Rectal smooth muscle tissue (tissue), 1 donor: ENCODE results near the gene POPDC2.
"Not testable (repeated sequence)": the region's sequence is repeated elsewhere in the genome, so short reads cannot be mapped to it uniquely, and the experiment has no call there.

Experiments used
- H3K27ac ChIP-seq: one replicate; pipeline ENCODE4 v1.7.0; 2013; ENCODE audit warnings: low read depth, low read length, inconsistent platforms
- H3K27me3 ChIP-seq: one replicate; pipeline ENCODE4 v1.7.0; 2013; ENCODE audit warnings: low read length; ENCODE audit not compliant: control insufficient read depth, insufficient read depth
- H3K36me3 ChIP-seq: one replicate; pipeline ENCODE4 v1.7.0; 2013; ENCODE audit warnings: low read length; ENCODE audit not compliant: control insufficient read depth, insufficient read depth
- H3K4me1 ChIP-seq: one replicate; pipeline ENCODE4 v1.7.0; 2013; ENCODE audit warnings: low read length; ENCODE audit not compliant: control insufficient read depth, insufficient read depth
- H3K4me3 ChIP-seq: one replicate; pipeline ENCODE4 v1.7.0; 2013; ENCODE audit warnings: low read length
- H3K9ac ChIP-seq: one replicate; pipeline ENCODE4 v1.7.0; 2013; ENCODE audit warnings: low read length

POPDC2 gene

GRCh38 chr3:119679874-119680273 is 19.5 kb upstream of the POPDC2 start:
- H3K27me3 ChIP-seq: no peaks in the 10 kb centered on the region
- H3K27ac ChIP-seq: no peak overlapping the region
- no peaks in the 10 kb centered on the region for H3K36me3 ChIP-seq
- H3K9ac ChIP-seq: no peak overlapping the region
- peaks cover 10% of the 10 kb centered on the region for H3K4me1 ChIP-seq
- H3K4me3 ChIP-seq: no peak overlapping the region

GRCh38 chr3:119678209-119678608 is 17.8 kb upstream of the POPDC2 start:
- H3K27ac ChIP-seq, H3K36me3 ChIP-seq, H3K27me3 ChIP-seq, H3K4me3 ChIP-seq, H3K9ac ChIP-seq: not testable (repeated sequence)
- H3K4me1 ChIP-seq: peaks cover 10% of the 10 kb centered on the region

- peak overlapping the region; percentile 92 for H3K27ac ChIP-seq
- H3K27me3 ChIP-seq: no peaks in the 10 kb centered on the region
- peaks cover 8% of the 10 kb centered on the region for H3K36me3 ChIP-seq
- H3K4me1 ChIP-seq: peaks cover 10% of the 10 kb centered on the region
- peak overlapping the region; percentile 22 for H3K9ac ChIP-seq
- peak overlapping the region; percentile 80 for H3K4me3 ChIP-seq
These were observed 17.2 kb upstream of the POPDC2 start for GRCh38 chr3:119677641-119677934.

- H3K27me3 ChIP-seq: no peaks in the 10 kb centered on the region
- H3K4me1 ChIP-seq: peaks cover 10% of the 10 kb centered on the region
- peak within 1 kb of the TSS; percentile 92 for H3K27ac ChIP-seq
- H3K9ac ChIP-seq: peak within 1 kb of the TSS; percentile 62
- H3K36me3 ChIP-seq: peaks cover 11% of the 10 kb centered on the region
- peak within 1 kb of the TSS; percentile 80 for H3K4me3 ChIP-seq
These were observed 16.6 kb upstream of the POPDC2 start, which contains the start of gene COX17 for GRCh38 chr3:119676771-119677640. Gene COX17 (minus strand): TSS chr3:119677406. CDS start chr3:119677310, 96 bp downstream.

GRCh38 chr3:119676020-119676419 is 15.6 kb upstream of the POPDC2 start:
- Histone ChIP-seq H3K27me3 (no peaks in the 10 kb centered on the region), H3K36me3 (peaks cover 12% of the 10 kb centered on the region), H3K4me1 (peaks cover 10% of the 10 kb centered on the region), H3K27ac (peak overlapping the region; percentile 92), H3K4me3 (peak overlapping the region; percentile 80), H3K9ac (peak overlapping the region; percentile 62)

GRCh38 chr3:119675188-119675874 is 14.9 kb upstream of the POPDC2 start:
- Histone ChIP-seq H3K9ac (no peak overlapping the region), H3K4me3 (peak overlapping the region; percentile 80), H3K27ac (no peak overlapping the region), H3K36me3 (peaks cover 12% of the 10 kb centered on the region), H3K4me1 (peaks cover 10% of the 10 kb centered on the region), H3K27me3 (no peaks in the 10 kb centered on the region)

GRCh38 chr3:119673875-119674274 is 13.5 kb upstream of the POPDC2 start:
- Histone ChIP-seq H3K4me1 (peaks cover 10% of the 10 kb centered on the region), H3K9ac (no peak overlapping the region), H3K36me3 (peaks cover 12% of the 10 kb centered on the region), H3K27ac (no peak overlapping the region), H3K27me3 (no peaks in the 10 kb centered on the region), H3K4me3 (no peak overlapping the region)

GRCh38 chr3:119672776-119673175 is 12.4 kb upstream of the POPDC2 start:
- Histone ChIP-seq H3K27me3 (no peaks in the 10 kb centered on the region), H3K27ac (no peak overlapping the region), H3K9ac (no peak overlapping the region), H3K36me3 (peaks cover 12% of the 10 kb centered on the region), H3K4me1 (peaks cover 10% of the 10 kb centered on the region), H3K4me3 (no peak overlapping the region)

GRCh38 chr3:119669906-119670570 is 9.6 kb upstream of the POPDC2 start:
- Histone ChIP-seq H3K4me3 (no peak overlapping the region), H3K9ac (no peak overlapping the region), H3K27me3 (no peaks in the 10 kb centered on the region), H3K4me1 (peaks cover 4% of the 10 kb centered on the region), H3K36me3 (peaks cover 12% of the 10 kb centered on the region), H3K27ac (no peak overlapping the region)

- Histone ChIP-seq H3K27me3 (no peaks in the 10 kb centered on the region), H3K36me3 (no peaks in the 10 kb centered on the region), H3K9ac (no peak overlapping the region), H3K4me3 (no peak overlapping the region), H3K4me1 (peaks cover 35% of the 10 kb centered on the region), H3K27ac (no peak overlapping the region)
These were observed 5.7 kb upstream of the POPDC2 start for GRCh38 chr3:119665954-119666559.

- no peaks in the 10 kb centered on the region for H3K36me3 ChIP-seq
- H3K27ac ChIP-seq: peak overlapping the region; percentile 89
- no peak overlapping the region for H3K4me3 ChIP-seq
- H3K4me1 ChIP-seq: peaks cover 40% of the 10 kb centered on the region
- no peak overlapping the region for H3K9ac ChIP-seq
- no peaks in the 10 kb centered on the region for H3K27me3 ChIP-seq
These were observed 4.5 kb upstream of the POPDC2 start for GRCh38 chr3:119664850-119665379.

GRCh38 chr3:119664370-119664769 is 4.0 kb upstream of the POPDC2 start:
- Histone ChIP-seq H3K4me3 (no peak overlapping the region), H3K4me1 (peaks cover 42% of the 10 kb centered on the region), H3K9ac (no peak overlapping the region), H3K27ac (peak overlapping the region; percentile 89), H3K27me3 (no peaks in the 10 kb centered on the region), H3K36me3 (no peaks in the 10 kb centered on the region)
